GM23248 (cell line): ENCODE measurements around the gene PHF21B.

Experiments used
- EZH2 ChIP-seq: fragments of 200-600 bp; sonication (generic); IDR thresholded peaks from 2 replicates; pipeline ENCODE4 v1.6.1; 2018; ENCODE audit warnings: antibody characterized with exemption, mild to moderate bottlenecking; ENCODE audit not compliant: insufficient read depth, poor library complexity, severe bottlenecking
- EZH2phosphoT487 ChIP-seq: fragments of 200-600 bp; sonication (generic); IDR thresholded peaks from 2 replicates; pipeline ENCODE4 v1.6.1; 2018; ENCODE audit warnings: antibody characterized with exemption, moderate library complexity, mild to moderate bottlenecking, low read depth; ENCODE audit not compliant: insufficient read depth

DNA sequence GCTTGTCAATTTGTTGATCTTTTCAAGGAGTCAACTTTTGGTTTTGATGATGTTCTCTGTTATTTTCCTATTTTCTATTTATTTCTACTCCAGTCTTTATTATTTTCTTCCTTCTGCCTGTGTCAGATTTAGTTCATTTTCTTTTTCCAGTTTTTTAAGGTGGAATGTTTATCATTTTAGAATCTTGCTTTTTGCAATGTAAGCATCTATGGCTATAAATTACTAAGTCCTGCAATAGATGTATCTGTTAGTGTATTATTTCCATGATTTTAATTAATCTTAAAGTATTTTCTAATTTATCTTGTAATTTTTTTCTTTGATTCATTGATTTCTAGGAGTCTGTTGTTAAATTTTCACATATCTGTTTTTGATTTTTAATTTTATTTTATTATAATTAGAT, 175.7 kb downstream of the PHF21B start:
- no peak for TF ChIP-seq EZH2phosphoT487
- TF ChIP-seq EZH2: no peak
